Activated CD4-positive, alpha-beta T cell treated with anti-CD3 and anti-CD28 coated beads for 36 hours (primary cell): ENCODE data around the gene WFDC2. TPM values are rescaled to one million over a fixed set of nuclear protein-coding genes. Genes with fewer than 3 reads are reported as not detected.
A peak's percentile ranks its signal among the peaks of the same experiment; 100 is the strongest.

Experiments used
- ATAC-seq: fragments of 200-7000 bp; cut with Tn5 transposase; one replicate; pipeline ENCODE4 v1.10.0; 2021; ENCODE audit warnings: mild to moderate bottlenecking, moderate library complexity
- CTCF ChIA-PET: fragments of 350-600 bp; sonication (Branson Sonifier 250); formaldehyde crosslinking; loops from one replicate; lab custom pipeline; 2021; ENCODE audit warnings: antibody characterized with exemption; lab: Charles Lee
- POLR2A ChIA-PET: fragments of 350-600 bp; sonication (Branson Sonifier 250); formaldehyde crosslinking; loops from one replicate; lab custom pipeline; 2021; ENCODE audit warnings: antibody characterized with exemption, inconsistent platforms; lab: Charles Lee
- DNase-seq: peaks from one replicate; pipeline ENCODE4 v3.0.0-alpha.2; 2020
- H3K27ac Mint-ChIP-seq: one replicate; pipeline ENCODE4 v1.8.0; 2021; ENCODE audit warnings: mixed read lengths
- H3K27me3 Mint-ChIP-seq: one replicate; pipeline ENCODE4 v1.8.0; 2021; ENCODE audit warnings: mixed read lengths
- H3K36me3 Mint-ChIP-seq: one replicate; pipeline ENCODE4 v1.8.0; 2021; ENCODE audit warnings: low read depth, mixed read lengths
- H3K4me1 Mint-ChIP-seq: one replicate; pipeline ENCODE4 v1.8.0; 2021; ENCODE audit warnings: mixed read lengths
- H3K4me3 Mint-ChIP-seq: one replicate; pipeline ENCODE4 v1.8.0; 2021; ENCODE audit warnings: mild to moderate bottlenecking, moderate library complexity, mixed read lengths
- H3K9me3 Mint-ChIP-seq: one replicate; pipeline ENCODE4 v1.8.0; 2021; ENCODE audit warnings: low read depth, mixed read lengths
- intact Hi-C, 2 experiments: fragments of 100-400 bp; cut with DNase I in 1 of 2; cut with micrococcal nuclease in 1 of 2; formaldehyde crosslinking; loops; one replicate each; pipeline versions ENCODE4 v1.14.2 to v1.15.1; 2022 to 2024; cut with DNase I, micrococcal nuclease
- total RNA-seq, 2 experiments: library from RNA; stranded (reverse); gene quantifications; one replicate each; pipeline ENCODE4 v1.2.3, GENCODE V29; 2021

Gene WFDC2
- total RNA-seq, 2 experiments from 2014 or later = 0.56 to 0.66 TPM

DNA sequence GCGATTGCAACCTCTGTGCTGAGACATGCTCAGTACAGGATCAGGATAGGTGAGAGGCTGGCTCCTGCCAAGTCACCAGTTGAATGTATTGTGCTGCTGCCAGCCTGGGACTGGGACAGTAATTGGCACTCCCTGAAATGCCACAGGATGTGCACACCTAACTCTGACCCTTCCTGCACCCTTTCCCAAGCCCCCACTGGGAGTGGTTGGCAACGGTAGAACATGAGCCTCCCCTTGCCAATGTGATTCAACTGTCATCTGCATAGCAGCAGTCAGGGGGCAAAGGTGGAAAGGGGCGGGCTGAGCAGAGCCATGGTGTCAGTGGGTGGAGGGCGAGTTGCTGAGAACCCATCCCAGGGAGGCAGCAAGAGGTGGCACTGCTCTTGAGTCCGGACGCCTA, 30.5 kb downstream of the WFDC2 start:
- Mint-ChIP-seq H3K27me3 (peaks cover 28% of the 10 kb centered on the region), H3K27ac (no peak overlapping the region), H3K4me1 (no peaks in the 10 kb centered on the region), H3K36me3 (no peaks in the 10 kb centered on the region), H3K4me3 (no peak overlapping the region), H3K9me3 (no peaks in the 10 kb centered on the region)
- ATAC-seq (no peak), DNase-seq (no peak)
- intact Hi-C loops = no loop called here
- ChIA-PET POLR2A (no interaction called here), CTCF (no interaction called here)

DNA sequence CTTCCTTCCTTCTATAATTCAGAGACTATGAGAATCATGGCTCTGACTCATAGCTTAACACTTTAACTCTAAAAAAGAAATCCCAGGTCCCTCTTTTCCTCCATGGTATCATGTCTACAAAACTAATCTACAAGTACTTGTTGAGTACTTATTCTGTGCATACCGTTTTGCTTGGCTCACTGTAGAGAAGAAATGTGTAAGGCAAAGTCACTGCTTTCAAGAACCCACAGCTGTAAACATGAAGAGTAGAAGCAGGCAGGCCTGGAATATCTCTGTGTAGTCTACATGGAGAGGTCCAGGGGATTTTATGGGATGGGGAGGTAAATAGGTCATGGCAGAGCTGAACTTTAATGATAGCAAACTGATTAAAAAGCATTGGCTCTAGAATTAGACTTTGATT, 32.0 kb downstream of the WFDC2 start:
- intact Hi-C loops = no loop called here
- ChIA-PET CTCF (interaction anchor here (1.2 kb wide), 1 partner anchor 238 kb away, joined by 3 read pairs; no protein-coding TSS in a partner anchor), POLR2A (no interaction called here)
- DNase-seq (no peak), ATAC-seq (no peak)
- no peak overlapping the region for H3K27ac Mint-ChIP-seq
- H3K4me1 Mint-ChIP-seq = no peaks in the 10 kb centered on the region
- no peak overlapping the region for H3K4me3 Mint-ChIP-seq
- no peaks in the 10 kb centered on the region for H3K36me3 Mint-ChIP-seq
- peaks cover 32% of the 10 kb centered on the region for H3K27me3 Mint-ChIP-seq
- no peaks in the 10 kb centered on the region for H3K9me3 Mint-ChIP-seq

DNA sequence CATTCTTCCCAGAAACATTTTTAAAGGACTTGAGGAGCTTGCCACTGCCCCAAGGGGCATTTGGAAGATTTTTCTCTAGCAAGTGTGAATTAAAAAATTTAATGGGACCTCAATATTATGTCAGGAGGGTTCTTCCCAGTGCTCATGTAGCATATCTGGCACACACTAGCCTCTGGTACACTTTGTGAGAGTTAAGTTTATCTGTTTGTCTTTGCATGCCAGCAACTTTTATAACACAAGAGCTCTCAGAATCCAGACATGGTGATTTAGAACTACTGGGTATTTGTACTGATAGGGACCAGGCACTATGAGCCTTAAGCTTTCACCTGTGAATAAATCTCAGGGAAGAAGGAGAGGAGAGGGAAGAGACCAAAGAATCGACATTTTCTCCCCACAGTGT, 33.0 kb downstream of the WFDC2 start:
- no peak overlapping the region for H3K27ac Mint-ChIP-seq
- POLR2A ChIA-PET = interaction anchor here (0.7 kb wide), 1 partner anchor 674 kb away, joined by 5 read pairs; no protein-coding TSS in a partner anchor

DNA sequence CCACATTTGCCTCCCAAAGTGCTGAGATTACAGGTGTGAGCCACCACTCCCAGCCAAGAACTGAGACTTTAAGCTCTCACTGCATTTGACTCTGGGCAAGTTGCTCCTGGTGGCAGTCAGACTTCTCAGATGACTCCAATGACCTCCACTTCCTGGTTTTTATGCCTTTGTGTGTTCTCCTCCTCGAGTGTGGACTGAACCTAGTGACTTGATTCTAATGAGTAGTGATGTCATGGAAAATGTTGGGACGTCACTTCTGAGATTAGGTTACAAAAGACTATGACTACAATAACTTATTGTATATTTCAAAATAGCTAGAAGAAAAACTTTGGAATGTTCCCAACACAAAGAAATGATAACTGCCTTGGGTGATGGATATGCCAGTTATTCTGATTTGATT, 33.9 kb downstream of the WFDC2 start:
- ChIA-PET POLR2A (no interaction called here), CTCF (interaction anchor here (1.2 to 1.5 kb wide), 2 partner anchors 267 to 268 kb away, joined by 3 read pairs; no protein-coding TSS in a partner anchor)
- no peaks in the 10 kb centered on the region for H3K36me3 Mint-ChIP-seq
- no peak for DNase-seq
- H3K4me1 Mint-ChIP-seq = peaks cover 12% of the 10 kb centered on the region
- intact Hi-C loops = no loop called here
- H3K27ac Mint-ChIP-seq = no peak overlapping the region
- no peak overlapping the region for H3K4me3 Mint-ChIP-seq
- peaks cover 36% of the 10 kb centered on the region for H3K27me3 Mint-ChIP-seq
- ATAC-seq = no peak
- no peaks in the 10 kb centered on the region for H3K9me3 Mint-ChIP-seq

More for the DNA sequence above, 33.0 kb downstream of the WFDC2 start:
- H3K4me3 Mint-ChIP-seq = no peak overlapping the region
- H3K27me3 Mint-ChIP-seq = peaks cover 31% of the 10 kb centered on the region
- ATAC-seq (no peak), DNase-seq (no peak)
- CTCF ChIA-PET = interaction anchor here (0.8 to 1.2 kb wide), 6 partner anchors 35 to 268 kb away, joined by 3 to 4 read pairs (median 3); no protein-coding TSS in a partner anchor
- H3K4me1 Mint-ChIP-seq = peaks cover 7% of the 10 kb centered on the region
- no peaks in the 10 kb centered on the region for H3K9me3 Mint-ChIP-seq
- no peaks in the 10 kb centered on the region for H3K36me3 Mint-ChIP-seq
- intact Hi-C loops = no loop called here

DNA sequence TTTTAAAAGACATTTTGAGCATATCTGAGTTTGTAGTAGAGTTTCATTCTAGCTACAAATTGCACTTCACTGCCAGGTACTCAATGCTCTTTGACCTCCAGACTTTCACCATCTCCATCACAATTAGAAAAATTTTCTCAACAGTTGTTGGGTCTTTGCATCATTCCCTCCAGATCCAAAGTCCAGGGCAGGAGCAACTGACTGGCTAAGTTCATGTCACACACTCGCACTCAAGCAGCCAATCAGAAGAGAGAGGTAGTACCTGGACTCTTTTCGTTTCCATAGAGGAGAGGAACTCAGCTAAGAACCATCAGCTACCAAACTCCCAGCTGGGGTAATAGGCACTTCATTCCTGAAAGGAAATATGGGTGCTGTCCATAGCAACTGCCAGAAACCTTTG, 36.8 kb downstream of the WFDC2 start:
- Mint-ChIP-seq H3K4me1 (peaks cover 12% of the 10 kb centered on the region), H3K4me3 (no peak overlapping the region), H3K27ac (no peak overlapping the region), H3K27me3 (peaks cover 35% of the 10 kb centered on the region), H3K36me3 (no peaks in the 10 kb centered on the region), H3K9me3 (no peaks in the 10 kb centered on the region)
- DNase-seq = no peak
- intact Hi-C loops = no loop called here
- ATAC-seq = no peak
- CTCF ChIA-PET = no interaction called here
- POLR2A ChIA-PET = no interaction called here

DNA sequence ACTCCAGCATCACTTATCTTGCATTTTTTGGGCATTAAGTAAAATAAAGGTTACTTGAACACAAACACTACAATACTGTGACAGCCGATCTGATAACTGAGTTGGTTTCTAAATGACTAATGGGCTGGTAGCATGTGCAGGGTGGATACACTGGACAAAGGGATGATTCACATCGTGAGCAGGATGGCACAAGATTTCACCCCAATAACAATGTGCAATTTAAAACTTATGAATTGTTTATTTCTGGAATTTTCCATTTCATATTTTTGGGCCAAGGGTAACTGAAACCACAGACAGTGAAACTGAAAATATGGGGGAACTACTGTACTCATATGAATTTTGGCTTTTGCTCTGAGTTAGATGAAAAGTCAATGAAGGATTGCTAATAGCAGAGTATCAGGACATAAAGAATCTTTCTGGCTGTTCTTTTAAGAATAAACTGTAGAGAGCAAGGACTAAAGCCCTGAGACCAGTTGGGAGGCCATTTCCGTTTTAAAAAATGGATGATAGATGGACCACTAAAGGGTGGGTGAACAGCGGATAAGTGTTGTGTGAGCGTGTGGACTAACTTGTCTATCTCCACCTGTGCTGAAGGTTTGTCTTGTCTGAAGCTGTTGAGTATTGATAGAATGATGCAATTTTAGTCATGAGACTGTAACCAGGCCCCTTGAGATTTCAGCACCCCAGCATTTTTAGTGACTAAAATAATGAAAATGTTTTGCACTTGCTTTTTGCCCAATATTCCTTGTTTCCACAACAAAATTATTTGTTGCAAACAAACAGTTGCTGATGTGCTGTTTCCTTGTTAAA, 37.7 kb downstream of the WFDC2 start:
- H3K27me3 Mint-ChIP-seq = peaks cover 34% of the 10 kb centered on the region
- H3K4me3 Mint-ChIP-seq = no peak overlapping the region
- ChIA-PET CTCF (interaction anchor here (0.6 kb wide), 1 partner anchor 70 kb away, joined by 4 read pairs; no protein-coding TSS in a partner anchor), POLR2A (no interaction called here)
- ATAC-seq (peak; percentile 74), DNase-seq (no peak)
- intact Hi-C loops = no loop called here
- peaks cover 12% of the 10 kb centered on the region for H3K4me1 Mint-ChIP-seq
- H3K9me3 Mint-ChIP-seq = no peaks in the 10 kb centered on the region
- H3K36me3 Mint-ChIP-seq = no peaks in the 10 kb centered on the region
- H3K27ac Mint-ChIP-seq = no peak overlapping the region

DNA sequence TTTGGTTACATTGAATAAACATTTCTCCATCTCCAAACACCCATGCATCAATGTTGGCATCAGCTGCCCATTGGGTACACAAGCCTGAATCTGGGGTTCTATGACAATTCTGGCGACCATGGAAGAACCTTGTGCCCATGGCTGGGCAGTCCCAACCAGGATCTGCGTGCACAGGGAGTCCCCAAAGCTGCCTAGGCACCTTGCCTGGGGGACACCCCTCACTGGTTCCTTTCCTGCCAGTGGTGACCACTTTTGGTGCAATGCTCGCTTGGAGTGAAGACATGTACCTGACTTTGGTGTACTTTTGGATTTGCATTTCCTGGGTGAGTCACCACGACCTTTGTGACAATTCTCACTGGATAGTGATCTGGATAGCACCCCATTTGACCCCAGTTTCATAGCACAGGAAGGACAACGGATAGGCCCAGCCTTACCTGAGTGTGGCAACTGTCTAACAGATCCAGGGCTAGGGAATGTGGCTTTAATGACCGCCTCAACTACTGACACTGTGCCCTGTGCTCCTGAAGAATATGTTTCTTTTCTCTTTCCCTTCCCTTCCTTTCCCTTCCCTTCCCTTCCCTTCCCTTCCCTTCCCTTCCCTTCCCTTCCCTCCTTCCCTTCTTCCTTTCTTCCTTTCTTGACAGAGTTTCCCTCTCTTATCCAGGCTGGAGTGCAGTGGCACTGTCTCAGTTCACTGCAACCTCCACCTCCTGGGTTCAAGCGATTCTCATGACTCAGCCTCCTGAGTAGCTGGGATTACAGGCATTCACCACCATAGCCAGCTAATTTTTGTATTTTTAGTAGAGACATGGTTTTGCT, 38.7 kb downstream of the WFDC2 start:
- ChIA-PET POLR2A (no interaction called here), CTCF (no interaction called here)
- ATAC-seq (peak; percentile 23), DNase-seq (peak; percentile 11)
- Mint-ChIP-seq H3K4me1 (peaks cover 12% of the 10 kb centered on the region), H3K36me3 (no peaks in the 10 kb centered on the region), H3K27me3 (peaks cover 33% of the 10 kb centered on the region), H3K9me3 (no peaks in the 10 kb centered on the region), H3K4me3 (no peak overlapping the region), H3K27ac (no peak overlapping the region)
- intact Hi-C loops = no loop called here

DNA sequence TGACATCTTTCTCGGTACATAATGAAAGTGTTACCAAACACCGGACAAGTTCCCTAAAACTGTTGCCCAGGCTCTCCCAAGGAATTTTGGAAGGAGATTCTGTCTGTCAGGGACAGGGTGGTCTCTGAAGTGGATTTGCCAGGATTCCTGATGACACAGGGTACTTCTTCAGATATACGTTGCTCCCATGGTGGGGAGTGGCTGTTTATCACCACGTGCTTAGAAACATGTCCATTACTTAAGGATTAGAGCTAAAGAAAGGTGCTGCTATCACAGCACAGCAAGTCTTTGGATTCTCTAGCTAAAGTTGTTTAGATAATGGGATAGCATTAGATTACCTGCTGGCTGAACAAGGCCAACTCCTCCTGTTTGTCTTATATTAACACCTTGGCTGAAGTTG, 39.5 kb downstream of the WFDC2 start:
- Mint-ChIP-seq H3K27me3 (peaks cover 31% of the 10 kb centered on the region), H3K4me1 (peaks cover 12% of the 10 kb centered on the region), H3K4me3 (no peak overlapping the region), H3K36me3 (no peaks in the 10 kb centered on the region), H3K27ac (no peak overlapping the region), H3K9me3 (no peaks in the 10 kb centered on the region)
- no peak for DNase-seq
- intact Hi-C loops = no loop called here
- ATAC-seq = no peak
- ChIA-PET POLR2A (no interaction called here), CTCF (no interaction called here)

DNA sequence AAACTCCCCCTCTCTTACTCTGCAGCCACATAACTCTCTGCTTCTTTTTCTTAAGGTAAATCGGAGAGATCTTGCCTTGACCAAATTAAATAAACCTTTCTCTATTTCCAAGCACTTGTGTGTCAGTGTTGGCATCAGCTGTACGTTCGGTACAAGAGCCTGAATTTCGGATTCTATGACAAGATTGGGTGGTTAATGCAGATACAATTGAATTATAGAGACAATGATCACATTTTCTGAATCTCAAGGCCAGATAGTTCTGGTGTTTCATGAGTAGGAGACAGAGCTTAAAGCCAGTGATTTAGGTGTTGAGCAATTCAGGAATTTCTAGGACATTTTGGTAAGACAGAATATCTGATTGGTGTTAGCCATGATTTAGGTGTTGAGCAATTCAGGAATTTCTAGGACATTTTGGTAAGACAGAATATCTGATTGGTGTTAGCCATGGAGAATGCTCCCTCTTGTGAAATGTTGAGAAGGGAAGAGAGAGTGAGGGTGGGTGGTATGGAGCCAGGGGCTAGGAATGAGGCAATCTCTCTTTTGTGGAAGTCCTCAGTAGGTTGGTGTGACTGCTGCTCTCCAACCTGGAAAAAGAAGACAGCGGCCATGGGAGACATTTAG, 40.8 kb downstream of the WFDC2 start:
- no peak for ATAC-seq
- intact Hi-C loops = no loop called here
- Mint-ChIP-seq H3K36me3 (no peaks in the 10 kb centered on the region), H3K9me3 (no peaks in the 10 kb centered on the region), H3K27me3 (peaks cover 26% of the 10 kb centered on the region), H3K4me3 (no peak overlapping the region), H3K27ac (no peak overlapping the region), H3K4me1 (peaks cover 12% of the 10 kb centered on the region)
- CTCF ChIA-PET = interaction anchor here (0.6 to 0.7 kb wide), 2 partner anchors 28 to 258 kb away, joined by 3 read pairs; no protein-coding TSS in a partner anchor
- DNase-seq = no peak
- POLR2A ChIA-PET = no interaction called here

DNA sequence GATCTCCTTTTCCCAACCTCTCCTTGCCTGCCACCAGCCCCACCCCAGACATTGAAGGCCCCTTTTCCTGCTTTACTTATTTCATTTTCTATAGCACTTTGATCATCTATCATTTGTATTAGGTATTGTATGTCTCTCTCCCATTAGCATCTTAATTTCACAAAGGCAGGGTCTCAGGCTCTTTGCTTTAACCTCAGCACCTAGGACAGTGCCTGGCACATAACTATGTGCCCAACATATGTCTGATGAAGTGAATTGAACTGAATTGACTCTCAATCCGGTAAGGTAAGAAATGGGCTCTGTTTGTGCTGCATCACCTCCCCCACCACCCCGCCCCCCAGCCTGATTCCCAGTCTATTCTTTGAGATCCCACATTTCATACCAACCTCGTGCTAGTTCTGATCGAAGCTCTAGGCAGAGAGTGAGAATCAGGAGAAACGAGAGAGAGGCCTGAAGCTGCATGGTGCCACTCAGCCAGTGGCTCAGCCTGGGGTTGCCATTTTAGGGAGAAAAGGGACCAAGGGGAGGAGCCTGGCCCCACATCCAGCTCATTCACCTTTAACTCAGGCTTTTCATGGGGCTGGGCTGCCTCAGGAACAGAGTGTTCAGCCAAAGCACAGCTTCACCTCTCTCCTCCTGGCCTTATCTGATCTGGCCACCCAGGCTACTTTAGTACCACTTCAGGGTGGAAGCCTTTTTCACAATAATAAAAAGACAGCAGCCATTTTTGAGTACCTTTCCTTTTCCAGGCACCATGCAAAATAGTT, 45.8 kb downstream of the WFDC2 start, which contains the start of gene SPINT3:
TSS of gene SPINT3 (minus strand) at position 476 of the 767 bp plus-strand sequence. CDS start at position 462, 14 bp downstream.
- CTCF ChIA-PET = interaction anchor here (0.6 to 1.2 kb wide), 2 partner anchors 24 to 47 kb away, joined by 3 to 4 read pairs; partner anchors contain the start of gene WFDC6
- Mint-ChIP-seq H3K27me3 (peaks cover 20% of the 10 kb centered on the region), H3K9me3 (no peaks in the 10 kb centered on the region), H3K27ac (no peak within 1 kb of the TSS), H3K4me3 (no peak within 1 kb of the TSS), H3K4me1 (no peaks in the 10 kb centered on the region), H3K36me3 (no peaks in the 10 kb centered on the region)
- DNase-seq (no peak), ATAC-seq (no peak)
- intact Hi-C loops = no loop called here
- POLR2A ChIA-PET = no interaction called here
